ENCODE measurements around the gene TSHZ2. TPM values are rescaled to one million over a fixed set of nuclear protein-coding genes. Genes with fewer than 3 reads are reported as not detected.

The TSHZ2 gene
- total and polyA plus RNA-seq, 2 donors (not counting 3 experiments of a cell fraction or from before 2014, with no cell fraction given): not detected

DNA sequence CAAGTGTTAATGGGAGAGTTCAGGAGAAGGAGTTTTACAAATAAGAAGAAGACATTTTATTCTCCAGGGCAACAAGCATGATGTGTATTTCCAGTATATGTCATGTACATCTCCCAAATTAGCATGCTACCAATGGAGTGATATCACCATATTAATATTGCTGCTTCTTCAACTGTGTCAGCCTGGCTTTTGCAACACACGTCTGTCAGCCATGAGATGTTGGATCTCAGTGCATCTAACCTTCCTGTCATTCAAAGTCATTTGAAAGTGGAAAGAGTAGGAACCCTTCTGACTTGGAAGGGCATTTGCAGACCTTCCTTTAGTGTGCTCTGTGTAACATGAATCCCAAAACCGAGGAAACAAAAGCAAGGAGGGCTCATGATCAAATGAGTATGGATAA lies 337.4 kb downstream of the TSHZ2 start:
- Histone ChIP-seq H3K9me1 (replicated peaks; ENCODE audit: control insufficient read depth, extremely low read depth, insufficient read depth, low read length) (no peaks in the 10 kb centered on the region), H3K4me2 (ENCODE audit: insufficient read depth, low read length) (no peak overlapping the region), H4K20me1 (replicated peaks; ENCODE audit: control insufficient read depth, extremely low read depth, insufficient read depth, low read length) (no peaks in the 10 kb centered on the region), H3K27me3 (ENCODE audit: control insufficient read depth in 2 of 2, insufficient read depth in 2 of 2, low read length in 2 of 2) (no peaks in the 10 kb centered on the region), H3K4me1 (ENCODE audit: control insufficient read depth, extremely low read depth, insufficient read depth, low read length) (no peaks in the 10 kb centered on the region), H2AFZ (ENCODE audit: low read depth, low read length) (no peak overlapping the region), H3K9ac (replicated peaks; ENCODE audit: extremely low read depth, insufficient read depth, low read length) (no peak overlapping the region), H3K4me3 (replicated peaks in 1 of 3; ENCODE audit: insufficient read depth in 1 of 3, low read depth in 1 of 3, low read length in 3 of 3) (no peak overlapping the region), H3K27ac (ENCODE audit: insufficient read depth, low read depth, low read length) (no peak overlapping the region), H3K79me2 (ENCODE audit: control insufficient read depth, insufficient read depth, low read length) (no peaks in the 10 kb centered on the region), H3K9me3 (replicated peaks; ENCODE audit: control insufficient read depth, insufficient read depth, low read length) (no peaks in the 10 kb centered on the region), H3K36me3 (ENCODE audit: control insufficient read depth in 2 of 2, extremely low read depth in 1 of 2, insufficient read depth in 2 of 2, low read length in 2 of 2) (no peaks in the 10 kb centered on the region)
- TF ChIP-seq GATA2 (IDR thresholded peaks at IDR 0.05; ENCODE audit: insufficient read depth, insufficient read length, low read depth, low read length): no peak
- TF ChIP-seq EZH2 (IDR thresholded peaks at IDR 0.05; ENCODE audit: borderline replicate concordance, low read depth, low read length, severe bottlenecking): no peak
- TF ChIP-seq MYC (IDR thresholded peaks at IDR 0.05; ENCODE audit: low read depth, low read length): no peak
- TF ChIP-seq JUN (IDR thresholded peaks at IDR 0.05; ENCODE audit: borderline replicate concordance, insufficient read depth, insufficient read length, low read depth): no peak
- no peak for TF ChIP-seq CTCF (IDR thresholded peaks at IDR 0.05; ENCODE audit: extremely low read depth in 1 of 2, insufficient read depth in 1 of 2, low read depth in 1 of 2, low read length in 2 of 2)
- TF ChIP-seq POLR2AphosphoS5 (IDR thresholded peaks at IDR 0.05; ENCODE audit: insufficient read depth, low read depth, low read length): no peak
- no peak for TF ChIP-seq FOS (IDR thresholded peaks at IDR 0.05; ENCODE audit: borderline replicate concordance, insufficient read depth, low read length)
- TF ChIP-seq POLR2A (IDR thresholded peaks at IDR 0.05; ENCODE audit: low read depth, low read length): no peak
- TF ChIP-seq, protein P1, sequence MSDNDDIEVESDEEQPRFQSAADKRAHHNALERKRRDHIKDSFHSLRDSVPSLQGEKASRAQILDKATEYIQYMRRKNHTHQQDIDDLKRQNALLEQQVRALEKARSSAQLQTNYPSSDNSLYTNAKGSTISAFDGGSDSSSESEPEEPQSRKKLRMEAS (IDR thresholded peaks at IDR 0.05; ENCODE audit: insufficient read depth, insufficient read length): no peak
- FAIRE-seq (no peak), DNase-seq (ENCODE audit: low read depth, low spot score) (no peak)
- intact Hi-C loops (cut with micrococcal nuclease): no loop called here
- no TSS peak for BruUV-seq (replicated peaks)
- dilution Hi-C loops (cut with MboI; ENCODE audit: extremely low pct_ligation_motif_present, low sequenced_read_pairs): no loop called here
- ChIA-PET POLR2A (no interaction called here), CTCF (no interaction called here)
